Brain pericyte (primary cell): ENCODE results near the gene PLPP7.
"Not testable (repeated sequence)": the region's sequence is repeated elsewhere in the genome, so short reads cannot be mapped to it uniquely, and the experiment has no call there.

Experiments used
- DNase-seq: peaks from one replicate; pipeline ENCODE4 v3.0.0-alpha.2; 2012; ENCODE audit warnings: low read depth, low spot score

Gene PLPP7

GRCh38 chr9:131330814-131331600 lies 41.5 kb downstream of the PLPP7 start:
- no peak for DNase-seq

DNA sequence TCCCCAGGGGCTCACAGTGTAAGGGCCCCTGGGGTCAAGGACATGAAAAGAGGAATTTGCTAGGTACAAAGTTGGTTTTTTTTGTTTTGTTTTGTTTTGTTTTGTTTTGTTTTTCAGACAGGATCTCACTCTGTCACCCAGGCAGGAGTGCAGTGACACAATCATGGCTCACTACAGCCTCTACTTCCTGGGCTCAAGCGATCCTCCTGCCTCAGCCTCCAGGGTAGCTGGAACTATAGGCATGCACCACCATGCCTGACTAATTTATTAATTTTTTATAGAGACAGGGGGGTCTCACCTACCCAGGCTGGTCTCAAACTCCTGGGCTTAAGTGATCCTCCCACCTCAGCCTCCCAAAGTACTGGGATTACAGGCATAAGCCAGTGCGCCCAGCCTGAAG lies 42.5 kb downstream of the PLPP7 start:
- DNase-seq: not testable (repeated sequence)

DNA sequence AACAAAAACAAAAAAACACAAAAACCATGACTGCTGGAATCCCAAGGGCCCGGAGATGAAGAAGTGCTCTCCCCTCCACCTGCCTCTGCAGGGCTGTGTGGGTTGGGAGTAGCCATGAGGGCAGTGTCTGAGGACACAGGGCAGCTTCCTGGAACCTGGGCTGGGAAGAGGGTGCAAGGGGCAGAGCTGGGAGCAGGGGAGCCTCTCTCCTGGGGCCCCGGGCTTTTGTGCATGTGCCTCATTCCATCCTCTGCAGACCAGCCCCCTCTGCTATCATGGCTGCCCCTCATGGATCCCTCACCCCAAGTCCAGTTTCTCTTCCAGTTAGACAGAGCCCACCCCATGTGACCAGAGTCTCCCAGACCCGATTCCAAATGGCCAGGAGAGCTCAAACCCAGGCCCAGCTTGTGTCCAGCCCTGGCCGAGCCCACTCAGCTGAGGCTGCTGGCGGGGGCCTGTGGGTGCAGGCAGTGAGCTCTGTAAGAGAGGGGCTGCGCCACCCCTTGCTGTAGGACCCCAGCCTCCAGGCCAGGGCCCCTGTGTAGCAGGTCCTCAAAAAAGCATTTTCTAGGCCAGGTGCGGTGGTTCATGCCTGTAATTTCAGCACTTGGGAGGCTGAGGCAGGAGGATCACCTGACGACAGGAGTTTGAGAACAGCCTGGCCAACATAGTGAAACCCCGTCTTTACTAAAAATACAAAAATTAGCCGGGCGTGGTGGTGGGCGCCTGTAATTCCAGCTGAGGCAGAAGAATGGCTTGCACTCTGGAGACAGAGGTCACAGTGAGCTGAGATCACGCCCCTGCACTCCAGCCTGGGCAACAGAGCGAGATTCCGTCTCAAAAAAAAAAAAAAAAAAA lies 44.5 kb downstream of the PLPP7 start:
- no peak for DNase-seq

- DNase-seq: no peak
Observed at GRCh38 chr9:131334629-131335367, 45.3 kb downstream of the PLPP7 start.

- no peak for DNase-seq
Observed at GRCh38 chr9:131335368-131335755, 45.8 kb downstream of the PLPP7 start.

DNA sequence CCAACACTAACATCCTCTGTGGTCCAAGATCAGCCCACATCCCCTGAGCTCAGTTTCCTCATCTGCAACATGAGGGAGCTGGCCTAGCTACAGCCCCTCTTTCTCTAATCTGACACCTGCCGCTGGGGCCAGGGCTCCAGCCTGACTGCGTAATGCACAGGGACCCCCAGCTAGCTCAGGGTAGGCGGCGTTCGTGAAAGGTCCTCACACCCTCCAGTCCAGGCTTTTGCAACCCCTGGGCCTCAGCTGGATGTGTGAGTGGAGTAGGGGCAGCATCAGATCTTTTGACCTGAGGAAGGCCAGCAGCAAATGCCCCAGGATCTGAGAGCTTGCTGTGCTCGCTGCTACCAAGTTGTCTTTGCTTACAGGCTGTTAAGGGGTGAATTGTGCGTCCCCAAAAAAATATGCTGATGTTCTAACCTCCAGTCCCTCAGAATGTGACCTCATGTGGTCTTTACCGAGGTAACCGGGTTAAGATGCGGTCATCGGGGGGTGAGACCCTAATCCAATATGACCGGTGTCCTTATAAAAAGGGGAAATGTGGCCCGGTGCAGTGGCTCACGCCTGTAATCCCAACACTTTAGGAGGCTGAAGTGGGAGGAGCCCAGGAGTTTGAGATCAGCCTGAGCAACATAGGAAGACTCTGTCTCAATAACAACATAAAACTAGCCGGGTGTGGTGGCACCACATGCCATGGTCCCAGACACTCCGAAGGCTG lies 47.8 kb downstream of the PLPP7 start:
- no peak for DNase-seq

- not testable (repeated sequence) for DNase-seq
Observed at GRCh38 chr9:131339212-131339611, 49.7 kb downstream of the PLPP7 start.

GRCh38 chr9:131344931-131345535 lies 55.5 kb downstream of the PLPP7 start:
- not testable (repeated sequence) for DNase-seq

DNA sequence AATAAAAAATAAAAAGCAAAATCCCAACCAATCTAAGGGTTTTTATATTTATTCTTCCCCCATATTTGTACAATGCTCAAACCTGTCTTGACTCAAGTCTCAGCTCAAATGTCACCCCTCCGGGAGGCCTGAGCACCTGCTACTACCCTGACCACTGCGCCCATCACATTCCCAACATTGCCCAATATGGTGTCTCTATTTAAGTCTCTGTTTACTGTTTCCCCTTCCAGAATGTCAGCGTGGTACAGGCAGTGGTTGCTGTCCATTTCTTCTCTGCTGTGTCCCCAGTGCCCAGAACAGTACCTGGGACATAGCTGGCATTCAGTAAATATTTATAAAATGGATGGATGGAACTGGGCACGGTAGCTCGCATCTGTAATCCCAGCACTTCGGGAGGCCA lies 57.0 kb downstream of the PLPP7 start:
- no peak for DNase-seq

DNA sequence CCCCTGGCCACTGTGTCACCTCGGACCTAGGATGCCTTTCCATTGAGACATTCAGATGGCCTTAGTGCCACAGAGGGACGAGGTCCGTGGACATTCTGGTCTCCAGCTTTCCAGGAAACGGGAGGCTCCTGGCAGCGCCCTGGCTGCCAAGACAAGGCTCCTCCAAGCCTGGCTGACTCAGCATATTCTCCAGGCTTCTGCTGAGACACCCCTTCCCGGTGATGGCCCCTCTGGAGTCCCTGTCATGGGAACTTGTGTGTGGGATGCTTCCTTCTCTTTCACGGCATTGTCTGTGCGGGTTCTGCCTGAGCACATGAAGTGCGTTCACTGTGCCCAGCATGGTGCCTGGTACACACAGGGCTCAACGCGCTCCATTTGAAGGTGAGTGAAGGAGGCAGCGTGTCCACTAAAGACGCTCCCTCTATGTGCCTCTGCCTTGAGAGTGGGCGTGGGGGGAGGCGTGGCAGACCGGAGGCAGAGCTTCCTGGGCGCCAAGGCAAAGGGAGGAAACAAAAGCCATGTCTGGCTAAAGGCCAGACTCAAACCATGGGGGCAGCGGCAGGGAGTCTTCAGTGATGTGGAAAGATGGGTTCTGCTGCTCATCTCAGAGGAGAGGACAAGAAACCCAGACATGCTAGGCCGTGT lies 58.0 kb downstream of the PLPP7 start:
- no peak for DNase-seq

- DNase-seq: no peak
Observed at GRCh38 chr9:131348631-131349521, 59.4 kb downstream of the PLPP7 start.

DNA sequence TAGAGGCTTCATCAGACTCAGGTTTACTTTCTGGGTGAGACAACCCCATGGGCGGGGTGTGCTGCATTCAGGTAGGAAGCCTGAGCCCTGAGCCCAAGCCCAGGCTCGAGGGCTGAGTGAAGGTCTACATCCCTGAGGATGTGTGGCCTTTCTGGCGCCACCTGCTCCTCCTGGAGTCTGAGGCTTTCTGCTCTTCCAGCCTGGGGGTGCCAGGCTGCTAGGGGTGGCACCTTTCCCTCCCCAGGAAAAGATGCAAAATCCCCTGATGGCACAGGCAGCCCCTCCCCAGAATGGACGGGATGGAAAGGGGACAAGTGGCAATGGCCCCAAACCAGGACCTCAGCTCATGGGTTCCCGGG lies 60.0 kb downstream of the PLPP7 start:
- no peak for DNase-seq

- DNase-seq: peak; percentile 34
Observed at GRCh38 chr9:131349881-131350563, 60.5 kb downstream of the PLPP7 start.

DNA sequence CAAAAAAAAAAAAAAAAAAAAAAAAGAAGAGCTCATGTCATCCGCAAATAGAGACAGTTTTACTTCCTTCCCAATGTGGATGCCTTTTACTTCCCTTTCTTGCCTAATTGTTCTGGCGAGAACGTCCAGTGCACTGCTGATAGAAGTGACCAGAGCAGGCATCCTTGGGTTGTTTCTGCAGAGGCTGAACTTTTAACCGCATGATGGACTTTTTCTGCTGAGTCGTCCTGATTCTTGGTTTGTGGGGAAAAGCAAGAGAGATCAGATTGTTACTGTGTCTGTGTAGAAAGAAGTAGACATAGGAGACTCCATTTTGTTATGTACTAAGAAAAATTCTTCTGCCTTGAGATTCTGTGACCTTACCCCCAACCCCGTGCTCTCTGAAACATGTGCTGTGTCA lies 67.0 kb downstream of the PLPP7 start:
- not testable (repeated sequence) for DNase-seq

- no peak for DNase-seq
Observed at GRCh38 chr9:131358556-131358955, 69.0 kb downstream of the PLPP7 start.
